Measurements from ENCODE around the gene ARHGEF18.

Gene ARHGEF18

DNA sequence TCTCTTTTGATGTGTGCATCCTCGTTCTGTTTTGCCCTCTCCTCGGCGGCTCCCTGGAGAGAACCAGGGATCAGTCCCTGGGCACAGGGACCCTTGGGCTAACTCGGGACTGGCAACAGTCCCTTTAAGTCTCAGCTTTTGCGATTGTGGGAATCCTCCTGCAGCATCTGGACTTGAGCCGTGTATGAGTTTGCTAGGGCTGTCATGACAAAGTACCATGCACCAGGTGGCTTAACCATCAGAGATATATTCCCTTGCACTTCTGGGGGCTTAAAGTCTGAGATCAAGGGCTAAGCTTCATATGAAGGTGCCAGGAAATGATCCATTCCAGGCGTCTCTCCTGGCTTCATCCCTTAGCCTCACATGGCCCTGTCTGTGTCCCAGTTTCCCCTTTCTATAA, 34.5 kb downstream of the ARHGEF18 start:
- no peak for DNase-seq (ENCODE audit: low read depth in 4 of 4, low spot score in 1 of 4)

DNA sequence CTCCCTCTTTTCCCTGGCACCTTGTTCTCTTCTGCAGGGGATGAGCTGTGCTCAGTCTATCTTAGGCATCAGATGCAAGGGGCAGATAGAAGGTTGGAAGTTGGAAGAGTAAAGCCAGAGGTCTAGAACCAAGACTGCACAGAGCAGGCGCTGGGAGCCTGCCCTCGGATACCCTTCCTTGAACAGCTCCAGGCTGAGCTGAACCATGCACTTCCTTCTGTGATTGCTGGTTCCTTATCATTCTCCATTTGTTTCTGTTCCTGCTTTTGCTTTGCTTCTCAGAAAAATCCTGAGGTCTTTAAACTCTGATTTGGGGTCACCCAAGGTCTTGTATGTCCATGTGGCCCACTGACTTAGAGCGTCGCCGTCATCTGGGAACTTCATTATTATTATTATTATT, 36.3 kb downstream of the ARHGEF18 start:
- no peak for DNase-seq (ENCODE audit: low read depth in 4 of 4, low spot score in 1 of 4)

- DNase-seq (ENCODE audit: low read depth in 4 of 4, low spot score in 1 of 4) = no peak
Observed at GRCh38 chr19:7386308-7386707, 37.6 kb downstream of the ARHGEF18 start.

- no peak for DNase-seq (ENCODE audit: low read depth in 4 of 4, low spot score in 1 of 4)
Observed at GRCh38 chr19:7386769-7387168, 38.0 kb downstream of the ARHGEF18 start.

DNA sequence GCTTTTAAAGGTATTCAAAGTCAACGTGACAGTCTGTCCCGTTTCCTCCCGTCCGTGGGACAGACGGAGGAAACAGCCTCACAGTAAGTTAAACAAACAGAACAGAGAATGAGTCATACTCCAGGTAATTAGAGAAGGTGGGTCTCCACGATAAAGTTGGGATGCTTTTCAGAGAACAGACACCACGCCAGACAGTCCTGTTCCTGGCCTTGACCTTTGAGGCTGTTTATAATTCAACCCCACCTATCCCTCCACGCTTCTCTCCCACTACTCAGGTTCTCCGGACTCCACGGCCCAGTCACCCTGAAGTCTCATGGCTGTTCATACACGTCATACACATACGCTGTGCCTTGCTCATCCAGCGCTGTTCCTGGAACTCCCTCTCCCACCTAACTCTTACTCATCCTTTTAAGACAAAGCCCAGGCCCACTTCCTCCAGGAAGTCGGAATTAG, 42.5 kb downstream of the ARHGEF18 start:
- no peak for DNase-seq (ENCODE audit: low read depth in 4 of 4, low spot score in 1 of 4)

DNA sequence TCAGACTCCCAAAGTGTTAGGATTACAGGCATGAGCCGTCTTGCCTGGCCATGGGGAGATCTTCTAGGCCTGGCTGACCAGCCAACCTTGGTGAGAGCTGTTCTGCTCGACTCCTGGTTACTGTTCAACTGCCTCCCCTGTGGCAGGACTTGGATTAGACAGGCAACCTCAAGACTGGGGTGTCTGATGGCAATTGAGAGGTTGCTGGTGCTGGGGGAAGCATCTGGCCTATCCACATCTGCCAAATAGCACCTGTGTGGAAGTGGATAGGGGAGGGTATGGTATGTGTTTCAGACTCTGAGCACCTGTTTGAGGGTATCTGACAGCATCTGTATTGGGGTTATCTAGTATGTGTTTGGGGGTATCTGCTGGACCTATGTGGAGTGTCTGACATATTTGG, 44.7 kb downstream of the ARHGEF18 start:
- DNase-seq (ENCODE audit: low read depth in 4 of 4, low spot score in 1 of 4) = no peak

- no peak for DNase-seq (ENCODE audit: low read depth in 4 of 4, low spot score in 1 of 4)
Observed at GRCh38 chr19:7393939-7394730, 45.4 kb downstream of the ARHGEF18 start.

- peak; percentile 70 to 86 (median 82) for DNase-seq (ENCODE audit: low read depth in 4 of 4, low spot score in 1 of 4)
Observed at GRCh38 chr19:7394731-7395359, 46.1 kb downstream of the ARHGEF18 start.

- no peak for DNase-seq (ENCODE audit: low read depth in 4 of 4, low spot score in 1 of 4)
Observed at GRCh38 chr19:7395360-7396066, 46.8 kb downstream of the ARHGEF18 start.

DNA sequence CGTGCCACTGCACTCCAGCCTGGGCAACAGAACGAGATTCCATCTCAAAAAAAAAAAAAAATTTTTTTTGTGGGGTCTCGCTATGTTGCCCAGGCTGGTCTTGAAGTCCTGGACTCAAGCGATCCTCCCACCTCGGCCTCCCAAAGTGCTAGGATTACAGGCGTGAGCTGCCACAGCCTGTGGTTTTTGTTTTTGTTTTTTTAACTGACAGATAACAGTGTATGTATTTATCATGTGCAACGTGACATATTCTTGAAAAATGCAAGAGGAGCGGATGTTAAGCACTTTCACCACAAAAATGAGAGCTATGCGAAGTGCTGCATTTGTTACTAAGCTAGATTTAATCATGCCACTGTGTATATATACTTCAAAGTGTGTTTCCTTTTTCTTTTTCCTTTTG, 49.0 kb downstream of the ARHGEF18 start:
- DNase-seq (ENCODE audit: low read depth in 4 of 4, low spot score in 1 of 4) = no peak

Data from stimulated activated CD4-positive, alpha-beta T cell treated with anti-CD3 and anti-CD28 coated beads, Interleukin-1b, Interleukin-23, amount 100 ng/mL, for 24 hours (primary cell).